ENCODE results near the gene GFM2.

GRCh38 chr5:74679966-74680365 is 87.0 kb downstream of the GFM2 start:
- TF ChIP-seq CTCF (conservative IDR thresholded peaks at IDR 0.05; ENCODE audit: low read length) (no peak), EZH2phosphoT487 (IDR thresholded peaks at IDR 0.05; ENCODE audit: borderline replicate concordance) (no peak)
